Stimulated activated CD8-positive, alpha-beta memory T cell treated with anti-CD3 and anti-CD28 coated beads, Interleukin-4, amount 100 ng/mL, for 48 hours (primary cell): ENCODE data around the gene ZNF791.
A peak's percentile ranks its signal among the peaks of the same experiment; 100 is the strongest.
"Not testable (repeated sequence)": the region's sequence is repeated elsewhere in the genome, so short reads cannot be mapped to it uniquely, and the experiment has no call there.

Source experiments
- DNase-seq: peaks from one replicate; pipeline ENCODE4 v3.0.0-alpha.2; 2020

Gene ZNF791

DNA sequence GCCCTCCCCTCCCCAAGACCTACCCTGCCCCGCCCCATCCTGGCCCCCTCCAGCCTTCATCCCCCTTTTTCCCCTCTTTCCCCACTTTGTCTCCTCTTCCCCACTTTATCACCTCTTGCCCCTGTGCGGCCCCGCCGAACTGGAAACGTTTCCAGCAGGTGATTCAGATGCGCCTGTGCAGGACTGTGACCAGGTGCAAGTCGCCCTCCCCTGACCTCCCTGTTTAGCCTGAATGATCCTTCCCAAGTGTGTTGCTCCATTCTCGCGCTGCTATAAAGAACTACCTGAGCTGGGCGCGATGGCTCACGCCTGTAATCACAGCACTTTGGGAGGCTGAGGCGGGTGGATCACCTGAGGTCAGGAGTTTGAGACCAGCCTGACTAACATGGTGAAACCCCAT is 25.9 kb downstream of the ZNF791 start:
- DNase-seq = no peak

DNA sequence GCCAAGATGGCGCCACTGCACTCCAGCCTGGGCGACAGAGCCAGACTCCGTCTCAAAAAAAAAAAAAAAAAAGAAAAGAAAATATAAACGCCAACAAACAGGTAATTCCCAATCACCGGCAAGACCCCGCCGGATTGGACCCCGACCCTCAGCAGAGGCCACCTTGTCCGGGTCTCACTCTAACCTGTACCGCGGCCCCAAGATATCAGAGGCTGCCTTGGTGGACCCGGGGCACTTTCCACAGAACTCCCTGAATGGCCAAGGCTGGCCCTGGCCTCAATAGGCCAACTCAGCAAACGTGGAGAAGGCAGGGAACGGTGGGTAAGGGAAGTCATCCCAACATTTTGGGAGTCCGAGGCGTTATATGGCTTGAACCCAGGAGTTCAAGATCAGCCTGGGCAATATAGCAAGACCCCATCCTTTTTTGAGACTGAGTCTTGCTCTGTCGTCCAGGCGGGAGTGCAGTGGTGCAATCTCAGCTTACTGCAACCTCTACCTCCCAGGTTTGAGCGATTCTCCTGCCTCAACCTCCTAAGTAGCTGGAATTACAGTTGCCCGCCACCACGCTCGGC is 28.0 kb downstream of the ZNF791 start:
- no peak for DNase-seq

DNA sequence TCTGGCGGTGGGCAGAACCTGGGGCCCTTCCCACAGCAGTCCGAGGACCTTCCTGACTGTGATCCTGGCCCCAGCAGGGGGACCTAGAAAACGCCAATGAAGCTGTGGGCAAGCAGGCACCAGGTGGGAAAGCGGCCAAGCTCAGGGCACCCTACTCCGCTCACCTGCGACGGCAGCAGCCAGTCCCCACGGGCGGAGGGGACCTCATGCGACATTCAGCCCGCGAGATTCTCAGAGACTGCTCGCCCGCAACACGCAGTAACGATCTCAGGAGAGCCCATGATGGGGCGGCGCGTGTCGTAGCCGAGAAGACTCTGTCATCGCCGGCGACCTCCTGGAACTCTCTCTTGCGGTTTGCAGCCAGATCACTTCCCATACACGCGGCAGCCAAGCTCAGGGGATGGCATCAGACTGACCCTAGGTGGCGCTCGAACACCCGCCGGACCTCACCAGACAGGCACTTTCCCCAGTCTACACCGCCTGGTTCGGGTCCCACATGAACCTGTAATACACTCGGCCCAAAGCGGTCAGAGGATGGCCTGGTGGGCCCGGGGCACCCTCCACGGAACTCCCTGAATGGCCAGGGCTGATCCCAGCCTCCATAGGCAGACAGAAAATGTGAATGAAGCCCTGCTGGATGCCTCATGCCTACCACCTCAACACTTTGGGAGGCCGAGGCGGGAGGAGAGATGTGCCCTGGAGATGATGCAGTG is 29.3 kb downstream of the ZNF791 start:
- DNase-seq = peak; percentile 94

DNA sequence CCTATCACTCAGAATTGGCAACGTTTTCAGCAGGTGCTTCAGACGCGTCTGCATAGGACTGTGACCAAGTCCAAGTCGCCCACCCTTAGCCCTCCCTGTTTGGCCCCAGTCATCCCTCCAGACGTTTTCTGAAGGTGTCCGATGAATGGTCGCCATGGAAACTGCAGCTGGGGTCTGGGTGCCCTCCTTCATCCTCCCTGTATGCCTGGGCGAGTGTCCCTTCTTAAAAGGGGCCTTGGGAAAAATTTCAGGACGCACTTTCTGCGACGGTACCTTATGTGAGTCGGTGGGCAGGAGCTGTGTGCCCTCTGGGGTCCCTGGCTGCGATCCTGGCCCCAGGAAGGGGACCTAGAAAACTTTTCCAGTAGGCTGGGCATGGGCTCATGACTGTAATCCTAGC is 30.7 kb downstream of the ZNF791 start:
- DNase-seq = no peak

DNA sequence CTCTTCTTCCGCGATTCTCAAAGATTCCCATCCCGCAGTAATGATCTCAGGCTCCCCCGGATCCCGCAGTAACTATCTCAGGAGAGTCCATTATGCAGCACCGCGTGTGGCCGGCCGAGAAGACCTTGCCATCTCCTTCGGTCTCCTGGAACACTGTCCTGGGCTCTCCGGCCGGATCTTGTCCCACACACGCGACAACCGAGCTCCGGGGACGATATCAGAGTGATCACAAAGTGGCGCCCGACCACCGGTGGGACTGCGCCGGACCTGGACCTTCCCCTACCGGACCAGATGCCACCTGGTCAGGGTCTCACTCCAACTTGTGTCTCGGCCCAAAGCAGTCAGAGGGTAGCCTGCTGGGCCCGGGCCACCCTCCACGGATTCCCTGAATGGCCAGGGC is 31.8 kb downstream of the ZNF791 start:
- DNase-seq = no peak

DNA sequence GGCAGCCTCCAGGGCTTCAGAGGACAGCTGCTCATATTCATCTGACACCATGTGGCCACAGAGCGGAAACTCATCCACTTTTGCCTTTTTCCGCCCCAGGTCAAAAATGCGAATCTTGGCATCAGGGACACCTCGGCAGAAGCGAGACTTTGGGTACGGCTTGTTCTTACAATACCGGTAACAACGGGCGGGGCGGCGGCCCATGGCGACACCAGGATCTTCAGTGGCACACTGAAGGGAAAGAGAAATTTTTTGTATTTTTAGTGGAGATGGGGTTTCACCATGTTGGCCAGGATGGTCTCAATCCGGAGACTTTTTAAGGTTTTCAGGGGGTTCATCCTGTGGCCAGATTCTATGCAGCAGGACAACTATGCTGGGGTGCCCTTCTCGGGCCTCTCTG is 33.0 kb downstream of the ZNF791 start:
- DNase-seq = not testable (repeated sequence)

DNA sequence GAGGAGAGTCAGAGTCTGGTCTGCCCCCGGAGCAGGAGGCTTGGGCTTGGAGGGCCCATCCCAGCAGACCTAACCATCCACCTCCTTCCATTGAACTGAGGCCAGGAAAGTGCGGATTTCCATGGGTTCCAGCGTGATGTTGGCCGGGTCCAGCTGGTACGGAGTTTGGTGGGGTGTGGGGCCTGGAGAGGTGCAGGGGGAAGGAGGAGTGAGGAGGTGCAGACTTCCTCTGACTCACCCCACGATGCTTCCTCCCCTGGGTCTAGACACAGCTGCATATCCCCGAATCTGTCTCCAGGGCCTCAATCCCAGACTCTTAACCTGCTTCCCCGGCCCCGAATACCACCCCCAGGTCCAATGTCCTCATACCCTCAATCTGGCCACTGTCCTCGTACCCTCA is 35.8 kb downstream of the ZNF791 start:
- no peak for DNase-seq

DNA sequence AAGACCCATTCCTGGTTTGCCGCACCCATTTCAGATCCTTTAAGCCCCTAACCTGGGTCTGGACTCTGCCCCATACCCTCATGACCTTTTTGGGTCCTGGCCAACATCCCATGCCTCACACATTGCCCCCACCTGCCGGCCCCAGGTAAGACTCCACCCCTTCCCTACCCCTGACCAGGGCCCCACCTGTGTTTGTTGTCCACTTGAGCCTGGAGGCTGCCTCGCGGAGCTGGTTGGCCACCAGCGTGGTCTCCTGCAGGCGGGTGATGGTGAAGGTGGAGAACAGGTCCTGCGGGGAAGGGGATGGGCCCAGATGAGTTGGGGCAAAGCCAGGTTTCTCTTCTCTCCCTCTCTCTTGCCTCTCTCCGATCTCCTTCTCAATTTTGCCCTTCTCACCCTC is 36.3 kb downstream of the ZNF791 start:
- no peak for DNase-seq

DNA sequence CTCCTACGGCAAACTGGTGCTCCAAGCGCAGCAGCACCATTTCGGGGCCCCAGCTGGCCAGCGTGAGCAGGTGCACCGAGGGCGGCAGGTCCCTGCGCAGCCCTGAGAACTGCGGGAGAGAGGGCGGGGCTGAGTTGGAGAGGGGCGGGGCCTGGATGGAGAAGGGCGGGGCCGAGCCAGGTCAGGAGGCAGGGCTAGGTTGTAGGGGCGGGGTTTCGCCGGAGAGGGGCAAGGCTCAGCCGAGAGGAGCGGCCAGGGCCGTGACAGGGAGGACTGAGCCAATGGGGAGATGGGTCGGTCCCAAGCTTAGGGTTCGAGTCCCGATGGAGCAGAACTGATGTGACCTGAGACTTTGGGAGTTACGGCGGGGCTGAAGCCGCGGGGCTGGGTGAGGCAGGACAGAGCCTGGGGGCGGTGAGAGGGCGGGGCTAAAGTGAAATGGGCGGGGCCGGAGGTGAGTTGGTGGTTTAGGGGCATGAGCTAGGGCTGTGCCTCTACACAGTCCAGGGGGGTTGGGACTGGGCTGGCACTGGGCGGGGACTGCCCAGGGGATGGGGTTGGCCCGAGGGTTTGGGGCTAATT is 36.9 kb downstream of the ZNF791 start:
- DNase-seq = peak; percentile 75

DNA sequence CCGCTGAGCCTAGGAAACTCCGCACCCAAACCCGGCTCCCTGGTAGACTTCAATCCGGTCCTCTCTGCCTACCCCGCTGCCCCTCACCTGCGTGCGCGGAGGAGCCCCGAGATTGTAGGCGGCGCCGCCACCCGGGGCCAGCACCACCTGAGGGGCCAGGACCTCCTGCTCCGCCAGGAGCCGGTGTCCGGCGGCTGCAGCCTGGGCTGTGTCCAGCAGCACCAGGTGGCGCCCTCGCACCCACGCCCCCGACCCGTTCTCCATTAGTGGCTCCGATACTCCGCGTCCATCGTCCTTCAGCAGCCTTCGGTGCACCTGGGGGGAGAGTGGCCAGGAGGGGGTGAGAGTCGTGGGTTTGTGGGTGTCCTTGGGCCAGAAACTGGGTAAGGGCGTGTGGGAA is 37.4 kb downstream of the ZNF791 start:
- DNase-seq = no peak

DNA sequence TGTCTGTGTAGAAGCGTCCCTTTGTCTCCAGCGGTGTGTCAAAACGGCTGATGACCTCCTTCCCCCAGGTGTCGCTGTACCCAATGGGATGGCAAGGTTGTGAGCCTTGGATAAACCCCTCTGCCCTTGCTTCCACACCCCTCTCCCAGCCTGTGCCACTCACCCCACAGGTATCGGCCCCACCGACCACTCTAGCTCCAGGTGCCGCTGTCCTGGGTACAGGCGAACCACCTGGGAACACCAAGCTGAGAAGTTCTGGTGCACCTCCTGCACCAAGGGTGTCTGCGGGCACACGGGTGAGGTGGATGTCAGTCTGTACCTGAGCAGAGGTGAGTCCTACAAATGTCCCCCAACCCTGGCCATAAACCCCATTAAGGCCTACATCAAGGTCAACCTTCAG is 39.2 kb downstream of the ZNF791 start:
- no peak for DNase-seq

DNA sequence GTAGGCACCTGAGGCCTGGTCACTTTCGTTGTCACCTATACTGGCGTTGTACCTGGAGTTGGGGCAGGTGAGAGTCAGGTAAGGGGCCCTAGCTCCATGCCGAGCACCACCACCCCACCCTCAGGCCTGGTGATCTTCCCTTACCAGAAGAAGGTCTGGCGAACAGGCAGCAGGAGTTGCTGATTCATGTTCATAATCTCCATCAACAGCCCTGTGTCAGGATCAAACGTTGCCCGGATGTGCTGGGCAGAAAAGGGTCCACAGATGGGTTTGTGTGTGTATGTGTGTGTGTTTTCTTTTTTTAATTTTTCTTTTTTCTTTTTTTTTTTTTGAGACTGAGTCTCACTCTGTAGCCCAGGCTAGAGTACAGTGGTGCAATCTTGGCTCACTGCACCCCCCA is 41.5 kb downstream of the ZNF791 start:
- no peak for DNase-seq

DNA sequence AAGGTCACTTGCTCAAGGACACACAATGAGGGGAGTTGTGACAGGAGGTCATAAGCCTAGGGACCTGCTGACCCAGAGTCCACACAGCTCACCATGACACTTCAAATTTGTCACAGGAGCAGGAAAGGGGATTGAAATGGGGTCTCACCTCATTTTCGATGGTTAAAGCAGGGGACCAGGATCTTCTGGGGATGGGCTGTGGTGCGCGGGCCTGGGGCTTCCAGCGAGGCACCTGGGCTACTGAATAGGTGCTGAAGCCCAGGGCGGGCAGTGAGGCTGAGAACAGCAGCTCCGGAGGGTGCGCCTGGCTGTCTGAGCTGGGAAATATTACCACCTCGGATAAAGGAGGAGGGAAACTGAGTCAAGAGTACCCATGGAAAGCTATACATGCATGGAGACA is 44.8 kb downstream of the ZNF791 start:
- no peak for DNase-seq

DNA sequence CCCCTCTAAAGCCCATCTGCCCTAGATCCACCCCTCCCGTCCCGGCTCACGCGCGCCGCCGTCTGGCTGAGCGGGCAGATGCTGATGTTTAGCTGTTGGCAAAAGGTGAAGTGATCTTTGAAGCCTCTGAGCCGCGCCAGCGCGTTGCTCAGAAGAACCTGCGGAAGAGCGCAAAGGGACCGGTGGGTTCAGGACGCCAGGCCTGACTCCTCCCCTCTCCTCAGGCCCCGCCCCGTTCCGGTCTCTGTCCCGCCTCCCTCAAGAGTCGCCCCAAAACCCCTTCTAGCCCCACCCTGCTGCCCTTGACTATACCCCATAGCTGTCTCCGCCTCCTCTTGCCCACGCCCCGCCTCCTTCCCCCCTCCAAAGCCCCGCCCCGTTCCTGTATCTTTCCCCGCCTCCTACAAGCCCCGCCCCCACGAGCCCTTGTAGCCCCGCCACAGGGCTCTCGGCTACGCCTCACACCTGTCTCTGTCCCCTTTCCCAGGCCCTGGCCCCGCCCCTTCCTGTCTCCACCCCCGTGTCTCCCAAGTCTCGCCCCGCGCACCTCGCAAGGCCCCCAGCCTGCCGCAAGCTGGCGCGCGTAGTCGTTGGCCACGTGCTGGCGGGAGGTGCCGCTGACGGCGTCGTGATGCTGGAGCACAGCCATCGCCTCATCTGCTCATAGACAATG is 46.3 kb downstream of the ZNF791 start:
- peak; percentile 73 for DNase-seq

DNA sequence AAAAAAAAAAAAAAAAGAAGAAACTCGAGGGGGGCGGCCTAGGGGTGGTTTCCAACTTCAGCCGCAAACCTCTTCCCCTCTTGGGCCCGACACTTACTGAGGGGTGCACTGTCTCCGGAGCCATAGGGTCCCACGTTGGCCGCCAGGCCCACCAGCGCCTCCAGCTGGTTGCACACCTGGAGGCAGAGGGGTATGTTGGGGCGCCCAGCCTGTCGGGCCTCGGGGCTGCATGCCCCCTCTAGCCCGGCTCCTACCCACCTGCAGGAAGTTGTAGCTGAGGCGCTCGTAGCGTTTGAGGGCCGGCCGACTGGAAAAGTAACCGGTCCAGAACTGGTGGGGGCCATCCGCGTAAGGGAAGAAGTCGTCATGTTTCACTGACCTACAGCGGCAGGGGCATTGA is 47.2 kb downstream of the ZNF791 start:
- no peak for DNase-seq

DNA sequence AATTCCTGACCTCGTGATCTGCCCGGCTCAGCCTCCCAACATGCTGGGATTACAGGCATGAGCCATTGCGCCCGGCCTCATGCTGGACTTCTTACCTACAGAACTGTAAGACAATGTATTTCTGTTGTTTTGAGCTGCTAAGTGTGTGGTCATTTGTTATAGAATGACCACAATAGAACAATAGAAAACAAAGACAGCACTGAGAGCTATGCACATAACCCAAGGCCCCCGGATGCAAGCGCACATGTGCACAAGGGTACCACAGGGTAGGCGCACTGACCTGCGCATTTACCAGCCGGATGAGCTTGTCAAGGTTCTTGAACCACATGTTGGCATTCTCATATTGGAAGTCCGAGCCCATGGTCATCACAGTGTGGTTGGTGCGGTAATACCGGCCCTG is 50.3 kb downstream of the ZNF791 start:
- no peak for DNase-seq

DNA sequence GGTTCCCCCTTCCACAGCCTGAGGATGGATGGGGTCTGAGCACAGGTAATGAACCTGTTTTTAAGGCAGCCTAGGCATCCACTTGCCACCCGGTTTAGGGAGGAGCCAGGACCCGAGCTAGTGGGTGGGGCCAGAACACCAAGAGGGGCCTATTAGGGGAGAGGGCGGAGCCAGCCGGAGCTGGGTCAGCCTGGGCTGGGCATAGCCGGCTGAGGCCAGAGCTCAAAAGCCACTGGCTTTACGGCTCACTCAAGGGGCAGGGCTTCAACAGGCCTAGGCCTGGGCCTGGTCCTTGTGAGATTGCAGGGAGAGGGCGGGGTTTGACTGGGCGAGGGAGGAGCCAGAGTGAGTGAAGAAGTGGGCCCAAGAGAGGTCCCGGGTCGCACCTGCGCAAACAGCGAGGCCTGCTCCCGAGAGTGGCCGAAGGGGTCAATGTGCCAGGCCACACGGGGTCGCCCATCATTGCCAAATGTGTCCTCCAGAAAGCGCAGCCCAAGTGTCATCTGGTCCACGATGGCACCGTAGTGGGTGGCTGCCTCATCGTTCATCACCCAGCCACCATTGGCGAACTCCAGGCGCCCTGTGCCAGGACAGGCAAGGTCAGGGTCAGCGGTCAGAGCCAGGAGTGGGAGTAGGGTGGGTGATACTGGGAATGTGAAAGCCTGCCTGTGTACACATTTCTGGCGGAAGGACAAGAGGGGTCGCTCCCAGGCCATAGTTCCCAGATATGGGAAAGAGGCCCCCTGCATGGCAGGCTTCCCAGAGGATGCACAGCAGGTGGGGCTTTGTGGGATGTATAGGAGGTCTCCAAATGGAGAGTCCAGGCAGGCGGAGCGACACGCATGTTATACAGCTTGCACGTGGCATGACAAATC is 53.9 kb downstream of the ZNF791 start:
- no peak for DNase-seq

DNA sequence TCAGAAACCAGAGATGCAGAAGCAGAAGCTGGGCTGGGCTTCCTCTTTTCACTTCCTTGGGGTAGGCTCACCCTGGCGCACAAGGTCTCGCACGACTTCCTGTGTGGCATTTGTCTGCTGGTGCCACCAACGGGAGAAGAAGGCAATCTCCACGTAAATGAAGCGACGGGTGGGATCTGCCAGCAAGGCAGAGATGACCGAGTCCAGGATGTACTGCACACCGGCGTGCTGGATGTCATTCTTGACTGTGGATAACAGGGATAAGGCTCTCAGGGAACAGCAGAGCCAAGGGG is 54.5 kb downstream of the ZNF791 start:
- peak; percentile 68 for DNase-seq

DNA sequence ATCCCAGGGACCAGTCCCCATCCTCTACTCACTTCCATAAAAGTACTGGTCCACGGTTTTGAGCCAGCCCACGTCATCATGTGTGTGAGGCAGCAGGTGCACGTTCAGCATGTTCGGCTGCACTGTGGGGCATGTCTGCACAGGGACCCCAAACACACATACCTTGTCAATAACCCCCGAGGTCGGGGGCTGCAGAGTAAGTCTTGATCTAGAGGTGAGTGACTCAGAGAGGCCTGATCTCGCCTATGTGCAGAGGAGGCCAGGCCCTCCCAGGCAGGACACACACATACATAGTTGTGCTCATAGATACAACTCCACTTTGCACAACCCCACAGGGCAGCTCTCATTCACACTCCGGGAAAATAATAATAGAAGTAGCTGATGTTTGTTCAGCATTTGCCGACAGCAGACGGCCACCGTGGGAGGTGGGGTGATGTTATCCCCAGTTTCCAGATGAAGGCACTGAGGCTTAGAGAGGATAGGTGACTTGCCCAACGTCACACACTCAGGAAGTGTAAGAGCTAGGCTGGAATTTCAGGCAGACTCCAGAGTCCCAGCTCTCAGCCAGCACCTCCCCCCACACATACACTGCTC is 55.0 kb downstream of the ZNF791 start:
- peak; percentile 54 for DNase-seq

DNA sequence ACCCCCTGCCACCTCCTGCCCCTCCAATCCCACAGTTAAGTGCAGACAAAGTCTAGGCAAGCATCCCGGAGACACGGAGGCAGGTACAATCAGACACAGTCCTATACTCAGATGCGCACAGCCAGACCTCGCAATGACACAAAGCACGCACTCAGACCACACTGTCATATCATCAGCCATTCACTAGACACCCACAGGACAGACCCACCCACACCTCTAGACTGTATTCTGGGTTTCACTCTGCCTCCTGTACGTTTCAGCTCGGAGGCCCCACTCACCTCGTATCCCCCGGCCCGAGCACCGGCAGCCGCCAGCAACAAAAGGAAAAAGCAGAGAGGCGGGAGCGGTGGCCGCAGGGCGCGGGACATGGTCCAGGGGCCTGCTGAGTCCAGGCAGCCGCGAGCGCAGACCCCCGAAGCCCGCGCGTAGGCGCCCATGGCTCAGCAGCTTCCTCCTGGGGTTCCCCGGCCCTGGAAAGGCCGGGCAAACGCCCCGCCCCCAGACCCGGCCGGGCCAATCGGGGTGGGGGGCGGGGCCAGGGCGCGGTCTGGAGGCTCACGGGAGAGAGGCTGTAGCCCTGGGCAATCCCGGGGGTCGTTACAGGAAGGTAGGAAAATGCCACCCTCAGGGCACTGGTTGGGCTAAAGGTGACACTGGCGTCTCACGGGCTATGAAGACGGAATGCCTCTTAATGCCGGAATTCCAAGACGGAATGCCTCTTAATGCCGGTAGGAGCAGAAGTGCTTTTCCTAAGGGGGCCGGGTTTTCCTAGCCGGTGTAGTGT is 55.7 kb downstream of the ZNF791 start, which contains the start of the genes MAN2B1 and WDR83:
Gene MAN2B1, minus strand, starts transcription at position 478 of the 784 bp plus-strand sequence. Its CDS starts 41 bp downstream, at position 437.
Gene WDR83, plus strand, starts transcription at position 543 of the 784 bp plus-strand sequence. CDS start 2,984 bp downstream, outside the sequence.
- DNase-seq = peak; percentile 88

DNA sequence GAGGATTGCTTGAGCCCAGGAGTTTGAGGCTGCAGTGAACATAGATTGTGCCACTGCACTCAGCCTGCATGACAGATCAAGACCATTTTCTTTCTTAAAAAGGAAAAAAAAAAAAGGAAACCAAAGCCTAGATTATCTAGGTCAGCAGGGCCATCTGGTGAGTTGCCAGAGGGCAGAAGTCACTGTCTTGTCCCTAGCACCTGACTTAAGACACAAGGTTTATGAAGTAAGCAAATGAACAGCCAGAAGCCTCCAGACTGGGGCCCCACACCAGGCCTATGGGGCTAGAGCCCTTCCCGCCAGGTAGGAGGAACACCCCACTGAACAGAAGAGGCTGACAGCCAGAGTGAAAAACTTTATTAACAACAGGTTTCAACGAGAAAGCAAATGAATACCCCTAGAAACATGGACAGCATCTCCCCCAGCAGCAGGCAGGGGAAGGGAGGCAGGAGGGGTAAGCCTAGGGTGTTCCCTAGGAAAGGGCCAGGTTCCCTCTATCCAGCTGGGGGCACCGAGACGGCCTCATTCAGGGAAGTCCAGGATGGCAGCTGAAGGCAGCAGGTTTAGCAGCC is 57.1 kb downstream of the ZNF791 start:
- DNase-seq = no peak
